ENCODE results near the gene AHSA1. TPM values are rescaled to one million over a fixed set of nuclear protein-coding genes. Genes with fewer than 3 reads are reported as not detected.

The AHSA1 gene
- total RNA-seq, 3 donors from 2014 or later (not counting 1 experiment from before 2014, with no cell fraction given): 70.4 to 101 (median 94.3) TPM

- Mint-ChIP-seq H3K9me3 (no peaks in the 10 kb centered on the region), H3K36me3 (no peaks in the 10 kb centered on the region), H3K4me3 (no peak overlapping the region), H3K4me1 (no peaks in the 10 kb centered on the region), H3K27me3 (ENCODE audit: low read depth in 2 of 2) (no peaks in the 10 kb centered on the region), H3K27ac (no peak overlapping the region)
- 82% methylated on average over 9 of the region's 9 CpGs for WGBS (ENCODE audit: insufficient coverage)
- no peak for TF ChIP-seq CTCF (IDR thresholded peaks at IDR 0.05)
- DNase-seq: no peak
- Histone ChIP-seq H3K4me1 (ENCODE audit: control insufficient read depth, insufficient read depth, low read length) (no peaks in the 10 kb centered on the region), H3K27ac (ENCODE audit: low read length) (no peak overlapping the region), H3K27me3 (ENCODE audit: control insufficient read depth, insufficient read depth, low read length) (no peaks in the 10 kb centered on the region), H3K9me3 (ENCODE audit: control insufficient read depth, insufficient read depth, low read length) (no peaks in the 10 kb centered on the region), H3K36me3 (ENCODE audit: control insufficient read depth, insufficient read depth, low read length) (peaks cover 4% of the 10 kb centered on the region), H3K4me3 (ENCODE audit: low read length) (no peak overlapping the region)
- ATAC-seq: no peak
- intact Hi-C loops (cut with micrococcal nuclease): no loop called here
Measured at GRCh38 chr14:77474479-77475177, 16.7 kb downstream of the AHSA1 start.

- H3K4me3 Mint-ChIP-seq: no peak overlapping the region
- 88% methylated on average over 35 of the region's 35 CpGs for WGBS (ENCODE audit: insufficient coverage)
- Histone ChIP-seq H3K4me1 (ENCODE audit: control insufficient read depth, insufficient read depth, low read length) (no peaks in the 10 kb centered on the region), H3K4me3 (ENCODE audit: low read length) (no peak overlapping the region), H3K27me3 (ENCODE audit: control insufficient read depth, insufficient read depth, low read length) (no peaks in the 10 kb centered on the region), H3K9me3 (ENCODE audit: control insufficient read depth, insufficient read depth, low read length) (no peaks in the 10 kb centered on the region), H3K36me3 (ENCODE audit: control insufficient read depth, insufficient read depth, low read length) (no peaks in the 10 kb centered on the region), H3K27ac (ENCODE audit: low read length) (no peak overlapping the region)
- H3K9me3 Mint-ChIP-seq: no peaks in the 10 kb centered on the region
- intact Hi-C loops (cut with micrococcal nuclease): no loop called here
- no peak for DNase-seq
- no peak for TF ChIP-seq CTCF (IDR thresholded peaks at IDR 0.05)
- no peak for ATAC-seq
- H3K27ac Mint-ChIP-seq: no peak overlapping the region
- no peaks in the 10 kb centered on the region for H3K36me3 Mint-ChIP-seq
- no peaks in the 10 kb centered on the region for H3K27me3 Mint-ChIP-seq (ENCODE audit: low read depth in 2 of 2)
- no peaks in the 10 kb centered on the region for H3K4me1 Mint-ChIP-seq
Measured at GRCh38 chr14:77475432-77476115, 17.7 kb downstream of the AHSA1 start.

- TF ChIP-seq CTCF (IDR thresholded peaks at IDR 0.05): no peak
- H3K9me3 ChIP-seq (ENCODE audit: control insufficient read depth, insufficient read depth, low read length): no peaks in the 10 kb centered on the region
- H3K27me3 ChIP-seq (ENCODE audit: control insufficient read depth, insufficient read depth, low read length): no peaks in the 10 kb centered on the region
- intact Hi-C loops (cut with micrococcal nuclease): no loop called here
- H3K9me3 Mint-ChIP-seq: no peaks in the 10 kb centered on the region
- no peaks in the 10 kb centered on the region for H3K36me3 Mint-ChIP-seq
- no peak overlapping the region for H3K4me3 ChIP-seq (ENCODE audit: low read length)
- H3K4me1 ChIP-seq (ENCODE audit: control insufficient read depth, insufficient read depth, low read length): no peaks in the 10 kb centered on the region
- H3K27ac ChIP-seq (ENCODE audit: low read length): no peak overlapping the region
- no peak for ATAC-seq
- no peak for DNase-seq
- no peak overlapping the region for H3K4me3 Mint-ChIP-seq
- no peaks in the 10 kb centered on the region for H3K27me3 Mint-ChIP-seq (ENCODE audit: low read depth in 2 of 2)
- H3K36me3 ChIP-seq (ENCODE audit: control insufficient read depth, insufficient read depth, low read length): no peaks in the 10 kb centered on the region
- no peaks in the 10 kb centered on the region for H3K4me1 Mint-ChIP-seq
- H3K27ac Mint-ChIP-seq: no peak overlapping the region
- 88% methylated on average over 5 of the region's 5 CpGs for WGBS (ENCODE audit: insufficient coverage)
Measured at GRCh38 chr14:77478029-77478428, 20.1 kb downstream of the AHSA1 start.

Measured in natural killer cell (primary cell).